ENCODE data around the gene NPSR1. TPM values are rescaled to one million over a fixed set of nuclear protein-coding genes. Genes with fewer than 3 reads are reported as not detected.
"Not testable (repeated sequence)": the region's sequence is repeated elsewhere in the genome, so short reads cannot be mapped to it uniquely, and the experiment has no call there.

NPSR1 gene
- total RNA-seq, 1 donor = not detected

DNA sequence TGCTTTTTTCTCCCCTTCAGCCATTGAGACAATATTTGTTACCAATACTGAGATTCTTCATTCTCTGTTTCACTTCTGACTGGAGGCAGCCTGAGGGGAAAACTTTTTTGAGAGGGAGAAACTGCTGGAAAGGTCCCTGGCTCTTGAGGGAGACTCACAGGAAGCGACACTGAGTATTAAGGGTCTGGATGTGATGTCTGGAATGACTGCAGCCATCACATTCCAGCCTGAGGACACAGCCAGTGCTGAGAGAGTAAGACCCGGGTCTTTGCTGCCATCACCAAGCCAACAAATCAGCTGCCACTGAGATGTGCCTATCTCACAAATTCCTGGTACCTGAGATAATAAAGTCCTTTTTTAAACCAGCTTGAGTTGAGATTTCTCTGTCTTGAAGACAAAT is 221.9 kb downstream of the NPSR1 start:
- H3K4me3 ChIP-seq (ENCODE audit: low read depth, low read length) = no peak overlapping the region
- TF ChIP-seq, protein P1, sequence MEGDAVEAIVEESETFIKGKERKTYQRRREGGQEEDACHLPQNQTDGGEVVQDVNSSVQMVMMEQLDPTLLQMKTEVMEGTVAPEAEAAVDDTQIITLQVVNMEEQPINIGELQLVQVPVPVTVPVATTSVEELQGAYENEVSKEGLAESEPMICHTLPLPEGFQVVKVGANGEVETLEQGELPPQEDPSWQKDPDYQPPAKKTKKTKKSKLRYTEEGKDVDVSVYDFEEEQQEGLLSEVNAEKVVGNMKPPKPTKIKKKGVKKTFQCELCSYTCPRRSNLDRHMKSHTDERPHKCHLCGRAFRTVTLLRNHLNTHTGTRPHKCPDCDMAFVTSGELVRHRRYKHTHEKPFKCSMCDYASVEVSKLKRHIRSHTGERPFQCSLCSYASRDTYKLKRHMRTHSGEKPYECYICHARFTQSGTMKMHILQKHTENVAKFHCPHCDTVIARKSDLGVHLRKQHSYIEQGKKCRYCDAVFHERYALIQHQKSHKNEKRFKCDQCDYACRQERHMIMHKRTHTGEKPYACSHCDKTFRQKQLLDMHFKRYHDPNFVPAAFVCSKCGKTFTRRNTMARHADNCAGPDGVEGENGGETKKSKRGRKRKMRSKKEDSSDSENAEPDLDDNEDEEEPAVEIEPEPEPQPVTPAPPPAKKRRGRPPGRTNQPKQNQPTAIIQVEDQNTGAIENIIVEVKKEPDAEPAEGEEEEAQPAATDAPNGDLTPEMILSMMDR (IDR thresholded peaks at IDR 0.05; ENCODE audit: insufficient read depth, low read depth, low read length) = no peak
- DNase-seq (ENCODE audit: low read depth) = no peak

DNA sequence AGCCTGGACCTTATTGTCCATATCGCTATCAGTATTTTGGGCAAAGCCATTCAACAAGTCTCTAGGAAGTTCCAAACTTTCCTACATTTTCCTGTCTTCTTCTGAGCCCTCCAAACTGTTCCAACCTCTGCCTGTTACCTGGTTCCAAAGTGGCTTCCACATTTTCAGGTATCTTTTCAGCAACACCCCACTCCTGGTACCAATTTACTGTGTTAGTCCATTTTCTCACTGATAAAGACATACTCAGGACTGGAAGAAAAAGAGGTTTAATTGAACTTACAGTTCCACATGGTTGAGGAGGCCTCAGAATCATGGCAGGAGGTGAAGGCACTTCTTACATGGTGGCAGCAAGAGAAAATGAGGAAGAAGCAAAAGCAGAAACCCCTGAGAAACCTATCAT is 225.8 kb downstream of the NPSR1 start:
- DNase-seq (ENCODE audit: low read depth); H3K4me3 ChIP-seq (ENCODE audit: low read depth, low read length): not testable (repeated sequence)

DNA sequence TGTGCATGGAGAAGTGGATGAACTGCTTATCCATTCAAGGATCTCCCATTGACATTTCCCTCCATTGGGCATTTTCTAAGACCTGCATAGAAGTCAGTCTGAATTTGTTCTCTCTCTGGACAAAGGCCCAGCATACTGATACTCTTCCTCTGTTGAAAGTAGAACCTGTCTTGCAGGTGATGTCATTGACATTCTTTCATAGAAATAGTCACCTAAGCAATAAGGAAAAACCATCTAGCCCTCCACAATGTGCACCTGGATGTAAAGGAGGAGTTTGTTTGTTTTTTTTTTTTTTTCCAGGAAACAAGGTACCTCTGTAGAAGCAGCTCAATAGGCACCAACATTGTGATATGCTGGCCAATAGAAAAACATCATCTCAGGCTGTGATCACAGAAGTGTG is 228.8 kb downstream of the NPSR1 start:
- DNase-seq (ENCODE audit: low read depth) = no peak
- TF ChIP-seq, protein P1 (IDR thresholded peaks at IDR 0.05; ENCODE audit: insufficient read depth, low read depth, low read length) = no peak
- H3K4me3 ChIP-seq (ENCODE audit: low read depth, low read length) = no peak overlapping the region

DNA sequence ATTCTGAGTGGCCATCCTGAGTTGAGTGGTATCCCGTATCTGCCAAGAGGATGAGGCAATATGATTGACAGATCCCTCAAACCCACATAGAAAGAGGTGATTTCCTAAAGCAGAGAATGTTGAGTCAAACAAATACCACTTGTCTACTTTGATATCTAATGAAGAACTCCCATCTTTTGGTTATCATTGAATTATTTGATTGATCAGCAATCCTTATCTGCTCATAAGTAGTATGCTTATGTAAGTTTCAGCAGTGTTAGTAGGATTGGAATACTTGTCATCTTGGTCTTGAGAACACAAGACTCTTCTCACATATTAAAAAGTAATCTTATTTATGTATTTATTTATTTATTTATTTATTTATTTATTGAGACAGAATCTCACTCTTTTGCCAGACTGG is 231.9 kb downstream of the NPSR1 start:
- no peak overlapping the region for H3K4me3 ChIP-seq (ENCODE audit: low read depth, low read length)
- TF ChIP-seq, protein P1 (IDR thresholded peaks at IDR 0.05; ENCODE audit: insufficient read depth, low read depth, low read length) = no peak
- no peak for DNase-seq (ENCODE audit: low read depth)

DNA sequence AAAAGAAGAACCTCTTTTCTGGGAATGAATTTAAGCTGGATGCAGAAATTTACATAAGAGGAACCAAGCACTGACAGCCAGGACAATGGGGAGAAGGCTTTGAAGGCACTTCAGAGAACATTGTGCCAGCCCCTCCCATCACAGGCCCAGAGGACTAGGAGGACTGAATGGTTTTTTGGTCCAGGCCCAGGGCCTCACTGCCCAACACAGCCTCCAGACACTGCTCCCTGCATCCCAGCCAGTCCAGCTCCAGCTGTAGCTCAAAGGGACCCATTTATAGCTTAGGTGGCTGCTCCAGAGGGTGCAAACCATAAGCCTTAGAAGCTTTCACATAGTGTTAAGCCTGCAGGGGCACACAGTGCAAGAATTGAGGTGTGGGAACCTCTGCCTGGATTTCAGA is 237.2 kb downstream of the NPSR1 start:
- TF ChIP-seq, protein P1 (IDR thresholded peaks at IDR 0.05; ENCODE audit: insufficient read depth, low read depth, low read length) = no peak
- DNase-seq (ENCODE audit: low read depth) = no peak

More for the DNA sequence above, 237.2 kb downstream of the NPSR1 start:
- H3K4me3 ChIP-seq (ENCODE audit: low read depth, low read length) = no peak overlapping the region

Small RNAs within 50 kb of the gene (small RNA-seq; reads per million reads assigned to genes)
- gene RF00322 (not detected), gene RN7SL132P (not detected)
